ENCODE results near the gene ATP1A2.
A peak's percentile ranks its signal among the peaks of the same experiment; 100 is the strongest.

ATP1A2 gene

GRCh38 chr1:160085686-160086455, 29.7 kb upstream of the ATP1A2 start:
- peak; percentile 80 to 86 for DNase-seq

DNA sequence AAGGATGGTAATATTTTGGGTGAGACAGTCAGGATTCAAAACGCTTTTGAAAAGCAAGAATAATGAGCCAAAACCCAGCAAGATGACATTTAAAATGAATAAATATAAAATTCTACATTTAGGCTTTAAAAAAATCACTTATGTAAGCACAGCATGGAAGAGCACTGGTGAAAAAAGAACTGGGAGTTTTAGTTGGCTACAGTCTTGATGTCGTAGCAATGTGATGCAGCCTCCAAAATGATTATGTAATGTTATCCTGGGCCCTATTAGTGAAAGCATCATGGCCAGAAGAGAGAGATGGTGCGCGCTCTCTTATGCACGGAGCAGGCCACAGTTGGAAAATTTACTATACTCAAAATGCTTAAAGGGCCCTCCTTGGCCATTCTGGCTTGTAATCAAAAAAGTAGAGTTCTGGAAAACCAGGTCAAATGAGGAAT, 29.1 kb upstream of the ATP1A2 start:
- DNase-seq, result no peak

DNA sequence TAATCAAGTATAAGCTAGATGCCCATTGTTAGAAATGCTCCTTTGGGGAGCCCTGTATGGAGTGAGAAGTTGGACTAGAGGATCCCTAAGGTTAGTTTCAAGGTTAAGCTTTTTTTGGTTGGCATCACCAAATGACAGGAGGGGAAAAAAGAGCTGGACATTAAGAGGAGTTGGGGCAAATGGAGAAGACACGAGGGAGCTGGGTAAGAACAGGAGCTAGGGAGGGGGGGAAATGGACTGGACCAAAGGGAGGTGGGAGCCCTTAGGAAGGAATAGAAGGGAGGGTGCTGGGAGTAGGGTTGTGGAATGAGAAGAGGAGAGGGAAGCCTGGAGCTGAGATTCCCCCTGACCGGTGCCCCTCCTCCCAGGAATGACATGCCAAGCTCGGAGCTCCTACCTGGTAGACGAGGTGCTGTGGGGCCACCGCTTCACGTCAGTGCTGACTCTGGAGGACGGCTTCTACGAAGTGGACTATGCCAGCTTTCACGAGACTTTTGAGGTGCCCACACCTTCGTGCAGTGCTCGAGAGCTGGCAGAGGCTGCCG, 28.4 kb upstream of the ATP1A2 start:
- DNase-seq, result no peak

- DNase-seq, result no peak
Measured at GRCh38 chr1:160089883-160090282, 25.7 kb upstream of the ATP1A2 start.

GRCh38 chr1:160090760-160091159, 24.8 kb upstream of the ATP1A2 start:
- DNase-seq, result no peak

- no peak for DNase-seq
Measured at GRCh38 chr1:160091666-160092223, 23.8 kb upstream of the ATP1A2 start.

GRCh38 chr1:160092366-160093068, 23.0 kb upstream of the ATP1A2 start:
- DNase-seq, result no peak

DNA sequence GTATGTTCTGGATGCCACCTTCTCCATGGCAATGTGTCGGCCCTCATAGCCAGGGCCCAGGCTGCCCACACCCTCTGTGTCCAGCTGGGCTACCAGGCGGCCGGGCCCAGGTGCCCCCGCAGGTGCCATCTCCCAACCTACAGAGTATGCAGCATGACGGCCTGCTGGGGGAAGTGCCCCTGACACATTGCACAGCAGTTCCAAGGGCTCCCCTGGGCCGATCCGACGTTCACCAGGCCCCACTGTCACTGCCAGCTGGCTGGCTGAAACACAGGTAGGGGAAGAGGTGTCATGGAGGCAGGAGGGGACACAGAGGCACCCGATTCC, 22.5 kb upstream of the ATP1A2 start:
- no peak for DNase-seq

GRCh38 chr1:160093624-160094290, 21.8 kb upstream of the ATP1A2 start:
- no peak for DNase-seq

GRCh38 chr1:160094291-160094625, 21.3 kb upstream of the ATP1A2 start:
- DNase-seq, result no peak

- no peak for DNase-seq
Measured at GRCh38 chr1:160094806-160095205, 20.8 kb upstream of the ATP1A2 start.

- no peak for DNase-seq
Measured at GRCh38 chr1:160095382-160096105, 20.0 kb upstream of the ATP1A2 start.

DNA sequence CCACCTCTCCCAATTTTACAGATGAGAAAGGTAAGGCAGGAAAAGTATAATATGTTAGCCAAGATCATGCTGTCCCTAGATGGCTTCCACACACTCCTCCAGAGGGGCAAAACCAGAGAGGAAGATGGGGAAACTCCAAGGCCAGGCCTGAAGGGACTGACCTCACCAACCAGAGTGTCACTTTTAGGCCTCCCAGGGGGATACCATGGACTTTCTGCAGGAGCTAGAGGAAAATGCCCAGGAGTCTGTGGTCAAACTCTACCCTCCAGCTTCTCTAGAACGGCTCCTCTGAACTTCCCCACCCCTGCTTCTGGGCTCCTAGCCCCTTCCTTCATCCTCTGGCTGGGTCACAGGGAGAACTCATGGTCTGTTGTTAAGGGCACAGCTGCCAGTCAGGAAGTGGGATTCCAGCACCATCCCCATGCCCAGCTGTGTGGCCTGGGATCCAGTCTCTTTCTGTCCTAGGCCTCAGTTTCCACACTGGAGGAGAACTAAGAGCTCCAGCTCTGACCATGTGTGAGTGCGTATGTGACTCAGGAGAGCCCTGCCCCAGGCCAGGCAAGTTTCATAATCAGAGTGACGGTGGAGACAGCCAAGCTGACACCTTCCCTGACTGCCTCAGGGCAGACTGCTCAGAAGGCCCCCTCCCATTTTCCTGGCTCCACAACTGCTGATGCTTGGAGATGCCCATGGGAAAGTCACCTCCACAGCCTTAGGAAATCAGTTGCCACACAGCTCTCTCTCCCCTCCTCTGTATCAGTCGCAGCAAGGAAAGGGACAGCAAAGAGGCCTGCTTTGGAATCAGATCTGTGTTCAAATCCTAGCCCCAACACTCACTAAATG, 19.1 kb upstream of the ATP1A2 start:
- DNase-seq, result peak in 1 of 2 donors; percentile 16

- peak; percentile 45 to 49 for DNase-seq
Measured at GRCh38 chr1:160097151-160097910, 18.2 kb upstream of the ATP1A2 start.

GRCh38 chr1:160097911-160098851, 17.4 kb upstream of the ATP1A2 start, which contains the start of gene IGSF8:
TSS of gene IGSF8 (minus strand) at chr1:160098619. CDS start at chr1:160098472, 147 bp downstream.
- peak; percentile 92 to 93 for DNase-seq

DNA sequence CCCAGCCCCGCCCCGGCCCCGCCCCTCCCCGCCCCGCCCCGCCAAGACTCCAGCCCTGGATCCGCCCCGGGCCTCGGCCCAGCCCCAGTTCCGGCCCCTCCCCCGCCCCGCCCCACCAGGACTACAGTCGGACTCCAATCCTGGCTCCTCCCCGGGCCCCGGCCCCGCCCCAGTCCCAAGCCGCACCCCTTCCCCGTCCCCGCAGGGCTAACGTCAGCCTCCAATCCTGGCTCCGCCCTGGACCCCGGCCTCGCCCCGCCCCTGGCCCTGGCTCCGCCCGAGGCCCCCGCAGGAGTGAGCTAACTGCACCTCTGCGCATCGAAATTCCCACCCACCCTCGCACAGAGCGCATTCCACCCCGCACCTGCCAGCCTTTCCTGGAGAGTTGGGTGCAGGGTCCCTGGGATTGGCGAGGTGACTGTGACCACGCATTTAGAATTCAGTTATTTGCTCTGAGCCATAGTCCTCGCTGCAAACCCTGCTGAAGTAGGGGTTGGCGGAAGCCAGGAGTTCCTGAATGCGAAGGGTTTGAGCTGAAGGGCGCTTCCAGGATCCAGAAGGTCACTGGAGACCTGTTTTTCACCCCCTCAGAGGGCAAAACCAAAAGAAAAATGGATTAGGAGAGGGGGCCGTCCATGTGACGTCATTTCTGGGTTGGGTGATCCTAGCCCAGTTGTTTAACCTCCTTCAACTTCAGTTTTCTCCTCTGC, 16.6 kb upstream of the ATP1A2 start:
- DNase-seq, result peak; percentile 99

DNA sequence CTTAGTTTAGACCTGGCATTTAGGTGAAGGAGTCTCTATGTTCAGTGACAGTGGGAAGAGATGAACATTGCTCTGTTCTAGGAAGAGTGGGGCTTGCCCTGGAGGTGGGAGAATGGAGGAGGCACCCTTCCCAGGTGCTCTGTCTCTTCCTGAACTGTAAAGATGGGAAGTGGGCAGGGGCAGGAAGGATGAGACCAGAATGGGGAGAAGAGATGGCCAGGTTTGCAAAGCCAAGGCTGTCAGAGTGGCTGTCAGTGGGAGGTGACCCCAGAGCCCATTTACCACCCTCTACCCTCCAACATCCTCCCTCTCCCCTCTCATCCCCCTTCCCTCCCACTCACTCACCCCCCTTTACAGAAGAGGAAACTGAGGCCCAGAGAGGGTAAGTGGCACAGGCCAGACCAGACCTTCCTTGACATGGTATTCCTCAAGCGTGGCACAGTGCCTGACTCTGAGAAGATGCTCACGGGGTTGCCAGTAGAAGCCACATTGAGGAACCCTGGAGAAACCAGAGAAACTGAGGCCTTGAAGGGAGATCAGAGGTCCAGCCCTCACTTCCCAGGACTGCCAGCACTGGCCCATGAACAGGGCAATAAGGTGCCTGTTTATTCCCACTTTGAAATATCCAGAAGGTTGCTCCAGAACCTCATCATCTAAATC, 15.7 kb upstream of the ATP1A2 start:
- DNase-seq, result no peak

- peak; percentile 79 for DNase-seq
Measured at GRCh38 chr1:160101037-160101716, 14.4 kb upstream of the ATP1A2 start.

Measured in stimulated activated CD4-positive, alpha-beta T cell treated with anti-CD3 and anti-CD28 coated beads, Interleukin-2, amount 100 ng/mL, for 24 hours (primary cell).